Right lobe of liver (tissue), 4 donors: ENCODE data around the gene MED31.

Experiments used
- CTCF ChIP-seq, 4 donors: fragments of 200-600 bp in 3 of 4; fragments of 450-650 bp in 1 of 4; IDR thresholded peaks; one replicate each; pipeline versions ENCODE4 v1.5.1 to v1.8.0; 2016 to 2022; ENCODE audit warnings: antibody characterized with exemption in 4 of 4, mild to moderate bottlenecking in 2 of 4
- POLR2A ChIP-seq: fragments of 450-650 bp; IDR thresholded peaks from one replicate; pipeline ENCODE4 v1.6.1; 2017; ENCODE audit warnings: antibody characterized with exemption, mild to moderate bottlenecking
- donor health status: DM: no; HTN: no; CAD: no.
- donor health status: DM: no; HTN: no; CAD: no.
- donor health status: DM: no; HTN: yes; CAD: no.

- TF ChIP-seq CTCF (IDR thresholded peaks at IDR 0.05), result no peak
- no peak for TF ChIP-seq POLR2A
Measured at GRCh38 chr17:6603744-6604325, 47.6 kb downstream of the MED31 start.
